ENCODE measurements around the gene PLAAT5.
A peak's percentile ranks its signal among the peaks of the same experiment; 100 is the strongest.
"Not testable (repeated sequence)": the region's sequence is repeated elsewhere in the genome, so short reads cannot be mapped to it uniquely, and the experiment has no call there.

PLAAT5 gene, protein sequence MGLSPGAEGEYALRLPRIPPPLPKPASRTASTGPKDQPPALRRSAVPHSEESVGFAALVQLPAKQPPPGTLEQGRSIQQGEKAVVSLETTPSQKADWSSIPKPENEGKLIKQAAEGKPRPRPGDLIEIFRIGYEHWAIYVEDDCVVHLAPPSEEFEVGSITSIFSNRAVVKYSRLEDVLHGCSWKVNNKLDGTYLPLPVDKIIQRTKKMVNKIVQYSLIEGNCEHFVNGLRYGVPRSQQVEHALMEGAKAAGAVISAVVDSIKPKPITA

DNA sequence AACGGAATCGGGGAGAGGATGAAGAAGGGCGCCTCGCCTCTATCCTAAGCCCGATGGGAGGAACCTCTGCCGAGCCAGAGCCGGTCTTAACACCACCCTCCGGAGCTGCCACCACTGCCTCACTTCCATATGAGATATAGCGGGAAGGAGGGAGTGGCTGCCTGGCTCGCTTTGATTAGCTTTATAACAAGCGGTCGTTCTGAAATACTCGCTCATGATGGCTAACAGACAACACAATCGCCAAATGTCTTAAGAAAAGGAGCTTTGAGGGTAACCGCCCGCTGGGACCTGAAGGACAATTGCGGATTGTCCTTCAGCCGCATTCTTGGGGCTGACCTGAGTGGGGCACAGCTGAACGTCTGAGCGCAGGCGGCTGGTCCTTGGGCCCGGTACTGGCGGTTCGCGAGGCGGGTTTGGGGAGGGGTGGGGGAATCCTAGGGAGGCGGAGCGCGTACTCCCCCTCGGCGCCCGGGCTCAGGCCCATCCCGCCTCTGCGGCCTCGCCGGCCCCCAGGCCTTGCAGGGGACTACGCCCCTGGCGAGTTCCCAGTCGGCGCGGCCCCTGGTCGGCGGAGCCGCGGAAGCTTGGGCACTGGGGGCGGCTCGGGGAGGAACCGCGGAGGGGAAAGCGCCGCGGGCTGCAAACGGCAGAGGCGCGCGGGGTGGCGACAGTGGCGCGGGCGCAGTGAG lies at the start of gene PLAAT5:
Gene PLAAT5, minus strand, starts transcription at position 617 of the 689 bp plus-strand sequence. Its CDS starts 133 bp downstream, at position 484.
- Histone ChIP-seq H3K36me3 (ENCODE audit: control insufficient read depth, insufficient read depth, low read length) (peaks cover 9% of the 10 kb centered on the region), H3K27me3 (ENCODE audit: control insufficient read depth, insufficient read depth, low read length) (no peaks in the 10 kb centered on the region), H3K9ac (ENCODE audit: low read length) (peak within 1 kb of the TSS; percentile 79), H3K4me1 (ENCODE audit: control insufficient read depth, insufficient read depth, low read length) (peaks cover 21% of the 10 kb centered on the region; the same call in 1 of the 2 replicates), H3K4me3 (ENCODE audit: low read depth, low read length) (peak within 1 kb of the TSS; percentile 71), H3K27ac (ENCODE audit: low read depth, low read length) (peak within 1 kb of the TSS; percentile 78), H3K9me3 (ENCODE audit: control insufficient read depth, insufficient read depth, low read depth, low read length) (peaks cover 25% of the 10 kb centered on the region)

GRCh38 chr11:63537293-63538101 lies 46.5 kb upstream of the PLAAT5 start:
- Histone ChIP-seq H3K4me1 (ENCODE audit: control insufficient read depth, insufficient read depth, low read length) (peaks cover 20% of the 10 kb centered on the region), H3K9me3 (ENCODE audit: control insufficient read depth, insufficient read depth, low read depth, low read length) (no peaks in the 10 kb centered on the region), H3K36me3 (ENCODE audit: control insufficient read depth, insufficient read depth, low read length) (no peaks in the 10 kb centered on the region), H3K4me3 (ENCODE audit: low read depth, low read length) (no peak overlapping the region), H3K27me3 (ENCODE audit: control insufficient read depth, insufficient read depth, low read length) (no peaks in the 10 kb centered on the region), H3K27ac (ENCODE audit: low read depth, low read length) (no peak overlapping the region), H3K9ac (ENCODE audit: low read length) (no peak overlapping the region)

GRCh38 chr11:63536669-63537292 lies 45.8 kb upstream of the PLAAT5 start, which contains the start of gene PLAAT4:
PLAAT4 (plus strand) TSS chr11:63536808; CDS start chr11:63536869, 61 bp downstream.
- H3K4me3 ChIP-seq (ENCODE audit: low read depth, low read length) = no peak within 1 kb of the TSS
- no peaks in the 10 kb centered on the region for H3K9me3 ChIP-seq (ENCODE audit: control insufficient read depth, insufficient read depth, low read depth, low read length)
- no peaks in the 10 kb centered on the region for H3K36me3 ChIP-seq (ENCODE audit: control insufficient read depth, insufficient read depth, low read length)
- H3K27me3 ChIP-seq (ENCODE audit: control insufficient read depth, insufficient read depth, low read length) = no peaks in the 10 kb centered on the region
- peaks cover 26% of the 10 kb centered on the region for H3K4me1 ChIP-seq (ENCODE audit: control insufficient read depth, insufficient read depth, low read length)
- H3K9ac ChIP-seq (ENCODE audit: low read length) = no peak within 1 kb of the TSS
- no peak within 1 kb of the TSS for H3K27ac ChIP-seq (ENCODE audit: low read depth, low read length)

GRCh38 chr11:63535734-63536133 lies 44.8 kb upstream of the PLAAT5 start:
- Histone ChIP-seq H3K4me3 (ENCODE audit: low read depth, low read length) (no peak overlapping the region), H3K9ac (ENCODE audit: low read length) (no peak overlapping the region), H3K4me1 (ENCODE audit: control insufficient read depth, insufficient read depth, low read length) (peaks cover 32% of the 10 kb centered on the region), H3K27me3 (ENCODE audit: control insufficient read depth, insufficient read depth, low read length) (no peaks in the 10 kb centered on the region), H3K9me3 (ENCODE audit: control insufficient read depth, insufficient read depth, low read depth, low read length) (no peaks in the 10 kb centered on the region), H3K27ac (ENCODE audit: low read depth, low read length) (no peak overlapping the region), H3K36me3 (ENCODE audit: control insufficient read depth, insufficient read depth, low read length) (no peaks in the 10 kb centered on the region)

GRCh38 chr11:63534895-63535461 lies 44.0 kb upstream of the PLAAT5 start:
- Histone ChIP-seq H3K27ac (ENCODE audit: low read depth, low read length) (no peak overlapping the region), H3K36me3 (ENCODE audit: control insufficient read depth, insufficient read depth, low read length) (no peaks in the 10 kb centered on the region), H3K4me1 (ENCODE audit: control insufficient read depth, insufficient read depth, low read length) (peaks cover 35% of the 10 kb centered on the region), H3K9me3 (ENCODE audit: control insufficient read depth, insufficient read depth, low read depth, low read length) (no peaks in the 10 kb centered on the region), H3K27me3 (ENCODE audit: control insufficient read depth, insufficient read depth, low read length) (no peaks in the 10 kb centered on the region), H3K4me3 (ENCODE audit: low read depth, low read length) (no peak overlapping the region), H3K9ac (ENCODE audit: low read length) (no peak overlapping the region)

DNA sequence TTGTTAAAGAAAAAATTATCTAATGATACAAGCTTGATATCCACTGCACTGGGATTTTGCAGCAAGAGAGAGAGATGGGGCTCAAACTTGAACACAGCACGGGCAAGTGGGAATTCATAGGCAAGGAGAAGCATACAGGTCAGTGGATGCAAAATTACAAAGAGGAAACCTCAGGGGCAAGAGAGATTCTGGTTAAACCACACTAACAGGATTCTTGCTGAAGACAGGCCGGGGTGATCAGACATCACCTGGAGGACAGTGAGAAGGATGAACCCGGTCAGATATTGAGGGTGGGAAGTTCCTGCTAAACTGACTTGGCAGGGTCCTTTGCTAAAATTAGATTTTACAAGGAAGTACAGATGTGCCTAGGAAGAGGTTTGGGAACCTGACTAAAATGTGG lies 43.1 kb upstream of the PLAAT5 start:
- Histone ChIP-seq H3K4me3 (ENCODE audit: low read depth, low read length) (no peak overlapping the region), H3K27me3 (ENCODE audit: control insufficient read depth, insufficient read depth, low read length) (no peaks in the 10 kb centered on the region), H3K9ac (ENCODE audit: low read length) (no peak overlapping the region), H3K36me3 (ENCODE audit: control insufficient read depth, insufficient read depth, low read length) (no peaks in the 10 kb centered on the region), H3K9me3 (ENCODE audit: control insufficient read depth, insufficient read depth, low read depth, low read length) (no peaks in the 10 kb centered on the region), H3K27ac (ENCODE audit: low read depth, low read length) (no peak overlapping the region; the same call in 1 of the 2 replicates), H3K4me1 (ENCODE audit: control insufficient read depth, insufficient read depth, low read length) (peaks cover 42% of the 10 kb centered on the region)

- no peaks in the 10 kb centered on the region for H3K9me3 ChIP-seq (ENCODE audit: control insufficient read depth, insufficient read depth, low read depth, low read length)
- H3K4me1 ChIP-seq (ENCODE audit: control insufficient read depth, insufficient read depth, low read length) = peaks cover 46% of the 10 kb centered on the region
- H3K27me3 ChIP-seq (ENCODE audit: control insufficient read depth, insufficient read depth, low read length) = no peaks in the 10 kb centered on the region
- H3K27ac ChIP-seq (ENCODE audit: low read depth, low read length) = peak overlapping the region; percentile 86
- H3K4me3 ChIP-seq (ENCODE audit: low read depth, low read length) = peak overlapping the region; percentile 4; the same call in 1 of the 2 replicates
- H3K36me3 ChIP-seq (ENCODE audit: control insufficient read depth, insufficient read depth, low read length) = no peaks in the 10 kb centered on the region
- H3K9ac ChIP-seq (ENCODE audit: low read length) = peak overlapping the region; percentile 68
Observed at GRCh38 chr11:63532799-63533475, 42.0 kb upstream of the PLAAT5 start.

GRCh38 chr11:63532117-63532516 lies 41.1 kb upstream of the PLAAT5 start:
- H3K27ac ChIP-seq (ENCODE audit: low read depth, low read length) = peak overlapping the region; percentile 86
- no peaks in the 10 kb centered on the region for H3K36me3 ChIP-seq (ENCODE audit: control insufficient read depth, insufficient read depth, low read length)
- H3K4me3 ChIP-seq (ENCODE audit: low read depth, low read length) = peak overlapping the region; percentile 17; the same call in 1 of the 2 replicates
- H3K4me1 ChIP-seq (ENCODE audit: control insufficient read depth, insufficient read depth, low read length) = peaks cover 48% of the 10 kb centered on the region
- peak overlapping the region; percentile 68 for H3K9ac ChIP-seq (ENCODE audit: low read length)
- no peaks in the 10 kb centered on the region for H3K9me3 ChIP-seq (ENCODE audit: control insufficient read depth, insufficient read depth, low read depth, low read length)
- no peaks in the 10 kb centered on the region for H3K27me3 ChIP-seq (ENCODE audit: control insufficient read depth, insufficient read depth, low read length)

GRCh38 chr11:63531074-63531792 lies 40.3 kb upstream of the PLAAT5 start:
- peak overlapping the region; percentile 86 for H3K27ac ChIP-seq (ENCODE audit: low read depth, low read length)
- H3K36me3 ChIP-seq (ENCODE audit: control insufficient read depth, insufficient read depth, low read length); H3K9me3 ChIP-seq (ENCODE audit: control insufficient read depth, insufficient read depth, low read depth, low read length); H3K27me3 ChIP-seq (ENCODE audit: control insufficient read depth, insufficient read depth, low read length): not testable (repeated sequence)
- peaks cover 48% of the 10 kb centered on the region for H3K4me1 ChIP-seq (ENCODE audit: control insufficient read depth, insufficient read depth, low read length)
- 0 out of 2 replicates have a peak overlapping the region, but pooled peaks have one; percentile 17 for H3K4me3 ChIP-seq (ENCODE audit: low read depth, low read length)
- H3K9ac ChIP-seq (ENCODE audit: low read length) = peak overlapping the region; percentile 85
